Measurements from ENCODE around the gene AACS. TPM values are rescaled to one million over a fixed set of nuclear protein-coding genes. Genes with fewer than 3 reads are reported as not detected.

AACS gene
- polyA plus RNA-seq, 3 donors: 4.7 to 7.9 (median 5.1) TPM

- no peak overlapping the region for H3K4me2 ChIP-seq (replicated peaks; ENCODE audit: extremely low read depth, low read length, poor library complexity, severe bottlenecking)
- H3K9ac ChIP-seq (ENCODE audit: insufficient read depth, low read length, poor library complexity, severe bottlenecking): no peak overlapping the region
- H3K36me3 ChIP-seq (replicated peaks in 1 of 2; ENCODE audit: control insufficient read depth in 1 of 2, insufficient read depth in 2 of 2, low read length in 2 of 2): no peaks in the 10 kb centered on the region
- DNase-seq: no peak
- TF ChIP-seq, protein P1, sequence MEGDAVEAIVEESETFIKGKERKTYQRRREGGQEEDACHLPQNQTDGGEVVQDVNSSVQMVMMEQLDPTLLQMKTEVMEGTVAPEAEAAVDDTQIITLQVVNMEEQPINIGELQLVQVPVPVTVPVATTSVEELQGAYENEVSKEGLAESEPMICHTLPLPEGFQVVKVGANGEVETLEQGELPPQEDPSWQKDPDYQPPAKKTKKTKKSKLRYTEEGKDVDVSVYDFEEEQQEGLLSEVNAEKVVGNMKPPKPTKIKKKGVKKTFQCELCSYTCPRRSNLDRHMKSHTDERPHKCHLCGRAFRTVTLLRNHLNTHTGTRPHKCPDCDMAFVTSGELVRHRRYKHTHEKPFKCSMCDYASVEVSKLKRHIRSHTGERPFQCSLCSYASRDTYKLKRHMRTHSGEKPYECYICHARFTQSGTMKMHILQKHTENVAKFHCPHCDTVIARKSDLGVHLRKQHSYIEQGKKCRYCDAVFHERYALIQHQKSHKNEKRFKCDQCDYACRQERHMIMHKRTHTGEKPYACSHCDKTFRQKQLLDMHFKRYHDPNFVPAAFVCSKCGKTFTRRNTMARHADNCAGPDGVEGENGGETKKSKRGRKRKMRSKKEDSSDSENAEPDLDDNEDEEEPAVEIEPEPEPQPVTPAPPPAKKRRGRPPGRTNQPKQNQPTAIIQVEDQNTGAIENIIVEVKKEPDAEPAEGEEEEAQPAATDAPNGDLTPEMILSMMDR (IDR thresholded peaks at IDR 0.05): no peak
- intact Hi-C loops (cut with micrococcal nuclease): no loop called here
- H3K4me1 ChIP-seq (ENCODE audit: control insufficient read depth in 1 of 2, insufficient read depth in 2 of 2, low read length in 2 of 2): no peaks in the 10 kb centered on the region
- peaks cover 0 to 11% (median 0%) of the 10 kb centered on the region in 7 donors for H3K9me3 Mint-ChIP-seq
- H4K20me1 ChIP-seq (ENCODE audit: insufficient read depth, low read length): no peaks in the 10 kb centered on the region
- H3K9me3 ChIP-seq (replicated peaks in 1 of 2; ENCODE audit: control insufficient read depth in 1 of 2, insufficient read depth in 1 of 2, low read length in 2 of 2): peaks cover 0 to 10% of the 10 kb centered on the region in 2 donors
- no peak overlapping the region for H3K4me3 ChIP-seq (replicated peaks in 1 of 3; ENCODE audit: low read depth in 2 of 3, low read length in 3 of 3)
- no peak overlapping the region for H2AFZ ChIP-seq (ENCODE audit: insufficient read depth, low read depth, low read length, poor library complexity, severe bottlenecking)
- H3K27me3 Mint-ChIP-seq (ENCODE audit: low read depth in 3 of 3): peaks cover 36 to 69% (median 64%) of the 10 kb centered on the region in 3 donors
- no peaks in the 10 kb centered on the region for H3K36me3 Mint-ChIP-seq
- H3K27ac ChIP-seq (ENCODE audit: low read depth in 1 of 2, low read length in 2 of 2): no peak overlapping the region
- H3K4me1 Mint-ChIP-seq: no peaks in the 10 kb centered on the region
- 79% methylated on average over 9 of the region's 9 CpGs for WGBS (ENCODE audit: insufficient coverage)
- H3K4me3 Mint-ChIP-seq: no peak overlapping the region
- H3K27ac Mint-ChIP-seq: no peak overlapping the region
- H3K27me3 ChIP-seq (ENCODE audit: control insufficient read depth in 2 of 2, insufficient read depth in 2 of 2, low read length in 2 of 2): peaks cover 28 to 47% of the 10 kb centered on the region in 2 donors
- H3K79me2 ChIP-seq (ENCODE audit: insufficient read depth, low read length): no peaks in the 10 kb centered on the region
These were observed 127.5 kb downstream of the AACS start for GRCh38 chr12:125192690-125193221.

Small RNAs within 50 kb of the gene (small RNA-seq; reads per million reads assigned to genes)
- gene AC122688.1 (ENCODE audit: insufficient read length, low read depth): not detected

Other genes starting within 250 kb of the AACS start
- gene SCARB1, start 201.6 kb upstream of the AACS start, polyA plus RNA-seq: 10 to 100 TPM; 13.1 to 34.3 (median 15.2) TPM
- gene UBC, start 150.8 kb upstream of the AACS start, polyA plus RNA-seq: over 10,000 TPM in 1 of 3 donors, 1,000 to 10,000 TPM in 1, 100 to 1,000 TPM in 1; 969 to 11,097 (median 1,385) TPM
- gene DHX37, start 76.3 kb upstream of the AACS start, polyA plus RNA-seq: 10 to 100 TPM in 1 of 3 donors, 1 to 10 TPM in 2; 1.4 to 11.6 (median 1.8) TPM
- 1 to 10 TPM; 4.4 to 6.9 (median 5.0) TPM for gene BRI3BP, start 71.8 kb upstream of the AACS start, polyA plus RNA-seq
- gene TMEM132B, start 121.0 kb downstream of the AACS start, polyA plus RNA-seq: not detected